ENCODE results near the gene ARSB. TPM values are rescaled to one million over a fixed set of nuclear protein-coding genes. Genes with fewer than 3 reads are reported as not detected.
A peak's percentile ranks its signal among the peaks of the same experiment; 100 is the strongest.

The ARSB gene
- total RNA-seq, 1 donor from 2014 or later: 7.2 TPM

DNA sequence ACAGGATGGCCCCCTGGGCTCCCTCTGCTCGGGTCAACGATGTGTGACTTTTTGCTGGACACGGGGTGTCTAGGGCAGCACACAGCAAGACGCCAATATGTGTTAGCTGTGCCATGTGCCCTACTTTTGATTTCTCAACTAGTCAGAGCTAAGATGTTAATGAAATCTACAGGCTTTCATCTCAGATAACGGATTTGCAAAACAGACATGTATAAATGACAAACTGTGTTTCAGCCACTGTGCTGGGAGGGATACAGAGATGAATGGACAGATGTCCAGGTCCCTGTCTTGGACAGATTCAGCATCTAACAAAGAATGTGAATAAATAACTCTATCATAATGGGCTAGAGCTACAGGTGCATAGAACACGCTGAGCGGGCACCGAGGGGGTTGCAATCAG, 176.3 kb downstream of the ARSB start:
- no peak for DNase-seq (ENCODE audit: low read depth in 2 of 2)

DNA sequence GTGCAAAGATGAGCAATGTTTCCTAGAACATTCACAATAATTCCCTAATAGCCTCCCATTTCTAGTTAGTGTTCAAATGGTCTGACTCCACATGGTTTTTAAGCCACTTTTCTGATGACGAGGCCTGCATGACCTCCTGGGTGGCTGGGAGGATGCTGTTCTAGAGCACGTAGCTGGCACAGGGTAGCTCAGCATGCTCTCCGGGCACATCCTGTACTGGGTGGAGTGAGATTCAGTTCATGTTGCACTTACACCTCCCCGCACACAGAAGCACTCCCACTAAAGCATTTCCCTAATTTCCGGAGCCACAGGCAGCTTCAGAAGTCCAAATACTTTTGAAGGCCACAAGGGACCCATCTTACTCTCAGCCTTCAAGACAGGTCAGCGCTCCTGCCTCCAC, 176.7 kb downstream of the ARSB start:
- DNase-seq (ENCODE audit: low read depth in 2 of 2): no peak

DNA sequence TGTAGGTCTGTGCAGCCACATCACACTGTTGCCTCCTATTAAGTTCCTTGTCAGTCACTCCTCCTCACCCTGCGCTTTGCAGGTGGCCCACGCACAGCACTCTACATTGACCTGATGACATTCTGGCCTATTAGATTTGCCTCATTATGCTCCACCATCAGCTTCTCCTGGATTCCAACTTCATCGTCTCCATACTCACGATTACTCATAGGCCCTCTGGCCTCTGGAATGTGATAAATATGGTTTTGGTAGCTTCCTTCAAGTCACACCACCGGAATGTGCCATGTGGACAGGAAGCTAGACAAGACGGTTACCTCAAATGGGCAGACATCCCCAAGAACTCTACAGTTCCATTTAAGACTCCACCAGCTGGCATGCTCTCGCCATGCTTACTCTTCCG, 178.6 kb downstream of the ARSB start:
- DNase-seq (ENCODE audit: low read depth in 2 of 2): peak in 1 of 2 donors; percentile 32

DNA sequence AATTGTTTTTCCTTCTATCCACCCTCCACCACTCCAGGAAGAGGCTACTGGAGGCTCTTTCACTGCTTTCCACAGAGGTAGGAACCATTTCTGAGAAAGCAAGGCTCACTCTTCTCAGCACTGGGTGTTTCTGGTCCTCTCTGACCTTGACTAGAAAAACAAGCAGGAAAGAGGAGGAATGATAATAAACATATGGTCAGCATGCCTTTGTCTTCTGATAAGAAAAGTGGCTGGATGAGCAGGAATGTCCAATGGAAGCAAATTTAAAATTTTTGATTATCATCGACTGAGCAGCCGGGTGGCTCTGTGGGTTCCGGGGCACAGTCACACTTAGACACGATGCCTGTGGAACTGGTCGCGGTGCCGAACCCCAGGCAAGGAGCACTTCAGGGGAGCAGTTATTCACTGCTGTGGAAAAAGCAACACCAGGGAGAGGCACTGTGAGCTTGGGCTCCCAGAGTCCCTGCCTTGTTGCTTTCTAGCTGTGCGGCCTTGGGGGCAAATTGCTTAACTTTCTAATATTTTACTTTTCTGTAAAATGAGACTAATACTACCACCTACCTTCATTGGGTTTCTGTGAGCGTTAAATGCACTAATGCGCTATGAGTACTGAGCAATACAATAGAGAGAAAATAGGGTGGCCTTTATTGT, 179.5 kb downstream of the ARSB start:
- DNase-seq (ENCODE audit: low read depth in 2 of 2): no peak

DNA sequence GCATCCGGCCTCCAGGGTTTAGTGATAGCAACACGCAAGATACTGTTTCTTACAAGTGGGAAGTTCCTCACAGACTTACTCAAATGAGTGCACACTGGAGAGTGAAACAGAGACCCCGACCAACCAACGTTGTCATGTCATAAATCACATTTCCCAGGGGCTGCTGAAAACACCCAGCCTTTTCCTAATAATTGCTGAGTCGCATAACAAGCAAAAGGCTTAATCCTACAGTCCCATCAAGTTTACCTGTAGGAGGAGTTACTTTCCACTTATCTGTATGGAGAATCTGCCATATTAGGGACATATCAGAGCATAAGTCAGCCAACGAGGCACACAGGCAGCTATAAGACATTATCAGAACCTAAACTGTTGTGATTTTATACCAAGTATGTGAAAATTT, 180.1 kb downstream of the ARSB start:
- no peak for DNase-seq (ENCODE audit: low read depth in 2 of 2)

DNA sequence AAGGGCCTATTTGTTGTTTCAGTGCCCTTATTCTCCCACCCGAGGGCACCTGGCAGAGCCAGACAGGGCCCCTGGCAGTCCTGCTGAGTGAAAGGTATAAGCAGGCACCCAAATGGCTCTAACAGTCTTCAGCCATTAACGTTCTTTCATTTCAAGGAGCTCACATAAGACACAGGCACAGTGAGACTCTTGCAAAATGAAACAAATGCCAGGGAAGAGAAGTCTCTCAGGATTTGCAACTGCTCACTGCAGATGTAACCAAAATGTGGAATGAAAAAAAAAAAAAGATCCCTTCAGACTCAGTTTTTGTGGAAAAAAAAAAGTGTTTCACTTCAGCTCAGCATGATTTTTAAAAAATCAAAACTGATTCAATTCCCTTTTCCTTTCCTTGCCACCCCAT, 181.2 kb downstream of the ARSB start:
- no peak for DNase-seq (ENCODE audit: low read depth in 2 of 2)

DNA sequence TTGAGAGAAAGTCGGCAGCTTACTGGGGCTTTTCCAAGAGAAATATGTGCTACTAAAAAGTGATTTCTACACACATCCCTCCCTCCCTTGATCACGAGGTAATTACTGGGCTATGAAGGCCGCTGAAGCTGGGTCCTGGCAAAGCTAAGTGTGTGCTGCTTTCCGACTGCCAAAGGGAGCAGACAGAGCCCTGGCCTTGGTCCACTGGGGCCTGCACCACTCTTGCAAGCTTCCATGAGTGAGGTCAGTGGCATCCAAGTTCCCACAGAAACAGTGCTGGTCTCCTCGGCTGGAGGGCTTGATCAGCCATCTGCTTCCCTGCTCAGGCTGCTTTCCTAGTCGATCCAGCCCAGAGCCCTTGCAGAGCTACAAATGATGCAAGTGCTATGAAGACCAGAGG, 181.8 kb downstream of the ARSB start:
- DNase-seq (ENCODE audit: low read depth in 2 of 2): no peak

DNA sequence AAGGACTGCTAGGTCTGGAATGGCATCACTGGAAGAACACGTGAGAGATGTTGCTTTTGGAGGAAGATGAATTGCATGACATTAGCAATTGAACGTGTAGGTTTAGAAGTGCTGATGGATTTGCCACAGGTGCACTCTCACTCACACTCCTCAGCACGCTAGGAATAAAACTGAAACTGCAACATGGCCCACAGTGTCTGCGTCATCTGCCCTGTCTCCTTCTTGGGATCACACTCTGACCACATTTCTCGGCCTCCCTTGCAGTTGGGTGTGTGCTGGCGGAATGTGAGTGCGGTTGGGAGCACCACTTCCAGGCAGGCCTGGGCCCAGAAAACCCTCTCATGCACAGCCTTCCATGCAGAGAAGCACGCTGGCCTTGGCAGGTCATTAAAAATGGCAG, 183.7 kb downstream of the ARSB start:
- DNase-seq (ENCODE audit: low read depth in 2 of 2): no peak

DNA sequence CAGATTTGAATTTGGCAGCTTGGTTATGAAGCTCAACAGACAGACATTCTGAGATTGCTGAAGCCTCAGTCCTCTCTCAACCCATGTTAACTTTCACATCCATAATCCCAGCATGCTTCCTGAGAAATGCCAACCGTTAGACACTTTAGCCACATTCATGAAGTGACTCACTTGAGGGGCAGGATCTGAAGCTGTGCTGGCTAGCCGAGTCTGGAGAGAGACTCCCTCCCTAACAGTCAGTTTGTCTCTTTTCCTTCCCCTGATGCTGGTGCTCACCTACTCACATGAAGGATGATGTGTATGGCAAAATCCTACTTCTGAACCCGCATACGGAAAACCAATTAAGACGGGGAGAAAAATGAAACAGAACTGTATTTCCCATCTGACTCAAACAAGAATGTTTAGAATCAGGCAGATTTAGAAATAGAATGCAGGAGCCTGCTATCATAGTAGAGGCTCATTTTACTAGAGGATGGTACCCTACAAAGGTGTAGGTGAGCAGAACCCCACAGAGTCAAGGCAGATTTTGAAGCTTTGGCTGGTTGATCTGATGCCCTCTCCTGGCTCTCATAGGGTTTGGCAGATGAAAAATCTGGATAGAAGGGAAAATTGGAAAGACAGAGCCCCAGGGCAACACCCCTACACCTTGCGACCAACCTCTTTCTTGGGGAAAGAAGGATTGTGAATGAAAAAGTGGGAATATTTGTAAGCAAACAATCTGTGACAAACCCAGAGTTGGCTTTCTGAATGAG, 185.7 kb downstream of the ARSB start:
- DNase-seq (ENCODE audit: low read depth in 2 of 2): no peak

DNA sequence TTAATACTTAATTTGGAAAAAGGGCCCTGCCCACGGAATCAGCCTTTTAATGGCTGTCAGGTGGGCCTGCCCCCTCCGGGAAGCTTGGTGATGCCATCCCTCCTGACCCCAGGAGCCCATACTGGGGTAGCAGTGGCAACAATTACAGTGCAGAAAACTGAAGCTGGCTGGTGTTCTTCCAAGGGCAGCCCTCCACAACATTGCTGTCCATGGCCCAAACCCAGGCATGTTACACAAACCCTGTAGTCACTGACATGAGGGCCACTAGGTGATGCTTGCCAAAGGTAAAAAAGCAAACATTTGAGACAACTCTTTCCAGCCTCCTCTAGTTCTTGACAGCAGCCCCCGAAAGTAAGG, 186.5 kb downstream of the ARSB start:
- no peak for DNase-seq (ENCODE audit: low read depth in 2 of 2)

DNA sequence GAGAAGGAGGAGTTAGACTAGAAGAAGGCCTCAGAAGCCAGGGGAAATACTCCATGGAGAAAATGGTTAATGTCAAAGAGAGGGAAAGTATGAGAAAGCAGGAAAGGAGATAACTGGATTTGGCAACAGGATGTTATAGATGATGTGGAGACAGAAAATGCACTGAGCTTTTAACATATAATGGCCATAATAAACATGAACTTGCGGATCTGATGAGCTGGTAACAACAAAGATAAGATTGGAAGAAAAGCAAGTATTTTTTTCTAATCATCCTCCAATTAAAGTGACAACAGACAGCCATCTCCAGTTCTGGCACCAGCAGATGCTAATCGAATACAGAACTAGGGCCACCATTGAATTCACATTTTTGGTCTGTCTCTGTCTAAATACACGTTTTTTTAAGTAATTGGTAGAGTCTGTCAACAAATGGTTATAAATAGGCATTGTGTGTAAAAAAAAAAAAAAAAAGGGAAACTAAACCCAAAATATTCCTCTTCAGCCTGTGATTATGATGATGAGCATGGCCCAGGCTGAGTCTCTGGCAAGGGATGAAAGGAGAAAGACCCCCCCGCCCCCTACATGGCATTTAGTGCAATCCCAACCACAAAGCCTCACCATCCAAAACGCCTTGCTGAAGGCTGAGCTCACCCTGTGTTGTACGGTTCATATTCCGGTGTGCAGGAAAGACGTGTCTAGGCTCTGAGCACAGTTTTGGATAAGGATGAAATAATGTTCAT, 187.0 kb downstream of the ARSB start:
- no peak for DNase-seq (ENCODE audit: low read depth in 2 of 2)

DNA sequence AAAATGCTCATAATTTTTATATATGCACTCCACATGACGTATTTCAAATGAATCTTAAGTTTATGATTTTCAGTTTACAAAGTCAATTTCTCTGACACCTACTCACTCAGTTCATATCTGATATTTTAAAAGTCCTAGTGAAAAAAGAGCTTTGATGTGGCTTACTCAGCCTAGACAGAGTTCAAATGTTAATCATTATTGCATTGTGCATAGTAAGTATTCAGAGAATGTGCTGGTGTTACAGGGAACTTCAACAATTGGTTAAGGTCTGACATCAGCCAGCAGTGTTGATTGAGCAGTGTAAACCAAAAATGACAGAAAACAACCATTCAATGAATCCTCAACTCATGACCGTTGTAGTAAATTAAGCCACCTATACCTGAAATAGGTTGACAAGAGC, 189.4 kb downstream of the ARSB start:
- DNase-seq (ENCODE audit: low read depth in 2 of 2): peak in 1 of 2 donors; percentile 49

DNA sequence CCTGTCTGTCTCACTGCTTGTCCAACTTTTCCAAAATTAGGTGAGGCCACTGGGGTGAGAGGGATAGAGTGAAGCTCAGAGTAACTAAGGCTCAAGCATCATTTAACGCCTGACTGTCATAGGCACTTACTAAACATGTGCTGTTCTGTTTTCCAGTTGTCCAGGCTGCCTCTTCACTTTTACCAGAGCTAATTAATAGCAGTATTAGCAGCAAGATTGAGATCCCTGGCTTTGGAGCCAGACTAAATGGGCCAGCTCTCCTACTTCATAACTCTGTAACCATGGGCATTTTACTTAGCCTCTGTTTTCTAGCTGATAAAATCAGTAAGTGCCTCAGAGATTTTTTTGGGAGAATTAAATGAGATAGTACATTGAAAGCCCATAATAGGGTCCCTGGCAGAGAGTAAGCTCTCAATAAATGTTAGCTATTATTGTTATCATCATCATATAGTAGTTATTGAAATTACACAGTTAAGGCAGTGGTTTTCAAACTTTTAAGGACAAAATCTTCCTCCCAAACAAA, 190.4 kb downstream of the ARSB start:
- no peak for DNase-seq (ENCODE audit: low read depth in 2 of 2)

DNA sequence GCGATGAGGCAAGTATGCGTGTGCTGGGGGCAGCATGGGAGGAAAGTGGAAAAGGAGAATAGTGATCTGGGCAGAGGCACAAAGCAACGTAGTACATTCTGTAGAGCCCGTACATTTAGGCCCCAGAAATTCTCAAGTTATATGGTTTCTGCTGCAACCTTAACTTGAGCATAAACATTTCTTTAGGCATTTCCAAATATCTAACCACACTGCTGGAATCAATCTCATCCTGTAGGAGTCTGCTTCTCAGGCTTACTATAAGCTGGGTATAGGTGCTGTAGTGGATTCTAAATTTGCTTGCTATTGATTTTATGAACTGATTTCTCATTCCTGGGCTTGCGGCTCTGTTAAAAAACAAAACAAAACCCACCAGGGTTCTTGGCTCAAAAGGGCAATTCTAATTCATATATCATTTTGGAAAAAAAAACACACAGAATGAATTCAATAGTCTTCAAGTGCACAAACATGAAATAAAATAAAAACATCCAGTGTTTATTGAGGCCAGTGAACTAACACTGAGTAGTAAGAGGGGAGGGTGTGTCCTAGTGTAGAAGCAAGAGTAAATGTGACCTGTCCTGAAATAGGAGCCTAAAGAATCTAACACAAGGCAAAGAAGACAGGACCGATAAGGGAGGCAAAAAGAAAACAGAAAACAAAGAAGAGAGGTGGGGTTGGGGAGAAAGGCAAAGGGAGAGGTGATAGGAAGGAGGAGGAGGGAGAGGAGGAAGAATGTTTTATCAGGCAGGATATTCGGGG, 191.0 kb downstream of the ARSB start:
- no peak for DNase-seq (ENCODE audit: low read depth in 2 of 2)

DNA sequence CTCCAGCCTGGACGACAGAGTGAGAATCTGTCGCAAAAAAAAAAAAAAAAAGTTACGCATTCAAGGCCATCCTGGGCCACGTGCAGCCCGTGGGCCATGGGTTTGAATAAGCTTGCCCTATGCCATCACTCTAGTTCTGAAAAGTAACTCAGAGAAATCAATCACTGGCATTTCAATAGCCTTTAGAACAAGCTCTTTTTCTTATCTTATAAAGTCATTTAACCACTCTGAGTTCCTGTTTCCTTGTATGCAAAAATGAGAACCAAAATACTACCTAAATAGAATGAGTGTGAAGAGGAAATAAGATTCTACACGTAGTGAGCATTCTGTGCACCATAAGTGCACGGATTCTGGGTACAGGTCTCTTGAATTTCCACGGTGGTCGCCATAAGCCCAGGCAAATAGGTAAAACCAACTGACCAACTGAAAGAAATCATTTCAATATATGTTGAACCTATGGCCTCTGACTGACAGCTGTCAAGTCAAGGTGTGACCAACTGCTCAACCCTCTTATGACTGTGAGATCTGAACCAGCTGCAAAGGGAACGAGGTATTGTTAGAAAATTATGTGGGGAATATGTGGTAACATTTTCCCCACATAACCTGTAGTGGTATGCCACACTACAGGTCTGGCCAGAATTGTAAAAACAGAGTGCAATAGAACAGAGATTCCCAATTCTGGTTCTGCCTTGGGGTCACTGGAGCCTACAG, 192.6 kb downstream of the ARSB start:
- no peak for DNase-seq (ENCODE audit: low read depth in 2 of 2)

DNA sequence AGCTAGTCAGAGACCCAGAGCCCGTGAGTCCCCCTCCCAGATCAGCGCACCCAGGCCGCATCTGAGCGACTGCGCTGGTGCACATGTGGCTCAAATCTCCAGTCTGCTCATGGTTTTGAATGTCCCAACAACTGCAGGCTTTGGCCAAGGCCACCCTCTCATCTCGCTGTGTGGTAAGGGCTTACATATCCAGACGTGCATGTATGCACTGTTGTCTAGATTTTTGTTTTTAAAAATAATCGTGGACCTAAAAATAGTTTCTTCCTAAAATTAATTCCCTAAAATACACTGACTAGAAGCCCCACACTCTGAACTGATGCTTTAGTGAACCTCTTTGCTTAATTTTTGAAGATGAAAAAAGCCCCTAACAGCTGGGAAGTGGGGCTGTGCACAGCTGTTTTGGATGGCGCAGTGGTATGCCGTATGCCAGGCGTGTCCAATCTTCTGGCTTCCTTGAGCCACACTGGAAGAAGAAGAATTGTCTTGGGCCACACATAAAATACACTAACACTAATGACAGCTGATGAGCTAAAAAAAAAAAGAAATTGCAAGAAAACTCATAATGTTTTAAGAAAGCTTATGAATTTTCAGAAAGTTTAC, 193.5 kb downstream of the ARSB start:
- DNase-seq (ENCODE audit: low read depth in 2 of 2): no peak

DNA sequence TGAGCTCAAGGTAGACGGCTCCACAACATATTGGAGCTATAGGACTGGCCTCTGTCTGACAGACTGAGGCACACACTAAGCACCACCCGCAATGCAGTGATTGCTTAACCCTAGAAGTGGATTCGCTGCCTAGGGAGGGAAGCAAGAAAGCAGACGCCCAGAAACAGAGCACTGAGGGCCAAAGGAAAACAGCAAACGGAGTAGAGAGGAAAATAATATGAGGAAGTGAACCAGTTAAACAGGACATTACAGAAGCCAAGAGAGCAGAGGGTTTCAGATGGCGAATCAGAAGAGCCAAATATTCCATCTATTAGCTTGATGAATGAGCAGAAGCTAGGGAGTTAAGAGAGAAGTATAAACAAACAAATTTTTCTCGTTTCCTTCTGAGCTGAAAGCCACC, 197.3 kb downstream of the ARSB start:
- DNase-seq (ENCODE audit: low read depth in 2 of 2): peak in 1 of 2 donors; percentile 69

DNA sequence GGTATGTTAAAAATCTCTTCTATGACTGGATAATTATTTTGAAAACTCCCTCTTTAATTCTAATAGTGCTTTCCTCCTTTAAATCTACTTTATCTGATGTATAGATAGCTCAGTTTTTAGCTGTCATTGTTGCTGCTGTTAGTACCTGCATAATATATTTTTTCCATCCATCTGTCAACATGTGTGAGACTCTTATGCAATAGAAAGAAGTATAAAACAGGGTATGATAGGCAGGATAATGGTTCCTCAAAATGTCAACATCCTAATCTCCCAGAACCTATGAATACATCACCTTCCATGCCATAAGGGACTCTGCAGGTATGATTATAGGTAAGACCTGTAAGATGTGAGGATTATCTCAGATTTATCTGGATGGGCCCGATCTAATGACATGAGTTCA, 199.7 kb downstream of the ARSB start:
- DNase-seq (ENCODE audit: low read depth in 2 of 2): no peak

DNA sequence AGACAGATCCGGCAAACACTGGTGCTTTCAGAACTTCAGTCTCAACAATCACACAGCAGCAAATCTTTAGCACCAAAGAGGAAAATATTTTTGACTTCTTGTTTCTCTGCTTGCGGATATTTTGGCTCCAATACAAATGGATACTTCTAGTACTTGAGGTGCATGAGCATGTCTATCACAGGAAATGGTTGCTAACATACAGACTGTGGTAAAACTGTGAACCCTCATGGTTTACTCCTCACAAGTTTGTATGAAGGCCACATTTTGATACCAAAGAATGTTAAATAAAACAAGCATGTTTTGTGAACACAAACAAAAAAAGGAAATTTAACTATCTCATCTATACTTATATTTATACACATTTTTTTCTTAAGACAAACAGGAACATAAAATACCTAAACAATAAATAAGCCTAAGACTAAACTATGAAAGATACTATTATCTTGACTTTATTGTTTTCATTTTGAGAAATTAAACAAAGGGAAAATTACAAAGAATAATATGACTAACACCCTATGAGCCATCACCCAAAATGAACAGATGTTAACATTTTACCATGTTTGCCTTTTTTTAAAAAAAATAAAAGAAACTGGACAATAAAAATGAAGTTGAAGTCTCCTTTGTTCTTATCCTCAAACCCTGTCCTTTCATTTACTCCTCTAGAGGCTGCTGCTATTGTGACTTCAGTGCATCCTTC, 201.5 kb downstream of the ARSB start:
- no peak for DNase-seq (ENCODE audit: low read depth in 2 of 2)

DNA sequence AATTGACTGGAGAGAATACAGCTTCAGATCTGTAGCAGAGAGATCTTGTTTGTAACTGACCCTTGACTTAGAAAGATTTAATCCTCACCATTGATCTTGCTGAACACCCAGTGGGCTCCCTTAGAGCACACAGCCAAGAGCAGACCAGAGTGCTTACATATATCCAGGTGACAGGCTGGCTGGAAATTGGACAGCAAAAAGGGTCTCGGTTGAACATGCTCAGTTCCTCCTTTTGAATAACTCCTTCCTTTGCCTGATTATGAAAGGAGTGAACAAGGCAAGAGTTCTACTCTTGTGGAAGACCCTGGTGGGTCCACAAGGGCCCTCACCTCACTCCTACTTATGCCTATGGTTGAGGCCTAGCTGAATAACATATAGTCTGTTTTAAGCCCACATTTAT, 202.4 kb downstream of the ARSB start:
- no peak for DNase-seq (ENCODE audit: low read depth in 2 of 2)
